Mucosa of rectum (tissue), 2 donors: ENCODE measurements around the gene STAT5A.

ENCODE experiments used
- H3K27ac ChIP-seq, 2 donors: one replicate each; pipeline ENCODE4 v1.7.0; 2013; ENCODE audit warnings: inconsistent platforms in 2 of 2, low read depth in 2 of 2, low read length in 2 of 2
- H3K27me3 ChIP-seq, 2 donors: one replicate each; pipeline ENCODE4 v1.7.0; 2013; ENCODE audit warnings: low read length in 2 of 2; ENCODE audit not compliant: control insufficient read depth in 2 of 2, insufficient read depth in 2 of 2
- H3K36me3 ChIP-seq, 2 donors: one replicate each; pipeline ENCODE4 v1.7.0; 2013; ENCODE audit warnings: low read length in 2 of 2; ENCODE audit not compliant: control insufficient read depth in 2 of 2, insufficient read depth in 2 of 2
- H3K4me1 ChIP-seq, 2 donors: one replicate each; pipeline ENCODE4 v1.7.0; 2013; ENCODE audit warnings: low read length in 2 of 2, mild to moderate bottlenecking in 1 of 2; ENCODE audit not compliant: control insufficient read depth in 2 of 2, insufficient read depth in 2 of 2
- H3K4me3 ChIP-seq, 2 donors: one replicate each; pipeline ENCODE4 v1.7.0; 2013; ENCODE audit warnings: low read length in 2 of 2
- H3K9ac ChIP-seq, 2 donors: one replicate each; pipeline ENCODE4 v1.7.0; 2013; ENCODE audit warnings: low read length in 2 of 2, low read depth in 1 of 2, mild to moderate bottlenecking in 1 of 2
- H3K9me3 ChIP-seq, 2 donors: one replicate each; pipeline ENCODE4 v1.7.0; 2013; ENCODE audit warnings: low read length in 2 of 2; ENCODE audit not compliant: control insufficient read depth in 2 of 2
- donor health status: healthy.
- donor health status: Normal muscosa, but diverticular disease.

The STAT5A gene

GRCh38 chr17:42283241-42284023 is 4.9 kb upstream of the STAT5A start:
- H3K4me1 ChIP-seq, result peaks cover 18% of the 10 kb centered on the region in 2 donors
- H3K9me3 ChIP-seq, result no peaks in the 10 kb centered on the region
- no peak overlapping the region for H3K4me3 ChIP-seq
- H3K27ac ChIP-seq, result no peak overlapping the region
- H3K27me3 ChIP-seq, result no peaks in the 10 kb centered on the region
- H3K9ac ChIP-seq, result no peak overlapping the region
- no peaks in the 10 kb centered on the region for H3K36me3 ChIP-seq

GRCh38 chr17:42284024-42284369 is 4.3 kb upstream of the STAT5A start:
- peaks cover 18 to 21% of the 10 kb centered on the region in 2 donors for H3K4me1 ChIP-seq
- H3K36me3 ChIP-seq, result no peaks in the 10 kb centered on the region
- no peak overlapping the region for H3K27ac ChIP-seq
- no peak overlapping the region for H3K9ac ChIP-seq
- no peaks in the 10 kb centered on the region for H3K9me3 ChIP-seq
- no peak overlapping the region for H3K4me3 ChIP-seq
- no peaks in the 10 kb centered on the region for H3K27me3 ChIP-seq

- Histone ChIP-seq H3K27ac (no peak overlapping the region), H3K4me3 (no peak overlapping the region), H3K9me3 (no peaks in the 10 kb centered on the region), H3K27me3 (no peaks in the 10 kb centered on the region), H3K9ac (no peak overlapping the region), H3K4me1 (peaks cover 21 to 23% of the 10 kb centered on the region in 2 donors), H3K36me3 (no peaks in the 10 kb centered on the region)
These were observed 3.7 kb upstream of the STAT5A start for GRCh38 chr17:42284566-42284965.

- H3K27ac ChIP-seq, result no peak overlapping the region
- no peaks in the 10 kb centered on the region for H3K9me3 ChIP-seq
- no peak overlapping the region for H3K4me3 ChIP-seq
- H3K4me1 ChIP-seq, result peaks cover 21 to 23% of the 10 kb centered on the region in 2 donors
- no peak overlapping the region for H3K9ac ChIP-seq
- H3K27me3 ChIP-seq, result no peaks in the 10 kb centered on the region
- no peaks in the 10 kb centered on the region for H3K36me3 ChIP-seq
These were observed 2.8 kb upstream of the STAT5A start for GRCh38 chr17:42285346-42286050.

GRCh38 chr17:42286411-42287221 is 1.7 kb upstream of the STAT5A start:
- H3K4me3 ChIP-seq, result peak overlapping the region; percentile 34 to 74
- H3K36me3 ChIP-seq, result no peaks in the 10 kb centered on the region
- peak overlapping the region in 1 of 2 donors; percentile 86 for H3K27ac ChIP-seq
- H3K9me3 ChIP-seq, result no peaks in the 10 kb centered on the region
- peak overlapping the region; percentile 8 to 23 for H3K9ac ChIP-seq
- H3K4me1 ChIP-seq, result peaks cover 21 to 23% of the 10 kb centered on the region in 2 donors
- H3K27me3 ChIP-seq, result no peaks in the 10 kb centered on the region

GRCh38 chr17:42287305-42287976 is 857 bp upstream of the STAT5A start:
- peak overlapping the region; percentile 72 to 86 for H3K27ac ChIP-seq
- peak overlapping the region; percentile 74 to 84 for H3K9ac ChIP-seq
- H3K4me1 ChIP-seq, result peaks cover 21 to 23% of the 10 kb centered on the region in 2 donors
- H3K4me3 ChIP-seq, result peak overlapping the region; percentile 74 to 77
- H3K9me3 ChIP-seq, result no peaks in the 10 kb centered on the region
- no peaks in the 10 kb centered on the region for H3K27me3 ChIP-seq
- H3K36me3 ChIP-seq, result no peaks in the 10 kb centered on the region

- H3K27ac ChIP-seq, result peak overlapping the region; percentile 72 to 86
- H3K9me3 ChIP-seq, result no peaks in the 10 kb centered on the region
- H3K27me3 ChIP-seq, result no peaks in the 10 kb centered on the region
- H3K9ac ChIP-seq, result peak overlapping the region; percentile 60 to 74
- no peaks in the 10 kb centered on the region for H3K36me3 ChIP-seq
- H3K4me3 ChIP-seq, result peak overlapping the region; percentile 74 to 77
- H3K4me1 ChIP-seq, result peaks cover 21 to 23% of the 10 kb centered on the region in 2 donors
These were observed 709 bp downstream of the STAT5A start for GRCh38 chr17:42288803-42289610.

GRCh38 chr17:42289611-42290181 is 1.4 kb downstream of the STAT5A start:
- Histone ChIP-seq H3K36me3 (peaks cover 3 to 4% of the 10 kb centered on the region in 2 donors), H3K9ac (no peak overlapping the region), H3K4me3 (peak overlapping the region in 1 of 2 donors; percentile 77), H3K9me3 (no peaks in the 10 kb centered on the region), H3K27me3 (no peaks in the 10 kb centered on the region), H3K27ac (peak overlapping the region in 1 of 2 donors; percentile 86), H3K4me1 (peaks cover 21 to 23% of the 10 kb centered on the region in 2 donors)

- Histone ChIP-seq H3K9ac (no peak overlapping the region), H3K27me3 (no peaks in the 10 kb centered on the region), H3K36me3 (peaks cover 3 to 12% of the 10 kb centered on the region in 2 donors), H3K4me1 (peaks cover 21 to 23% of the 10 kb centered on the region in 2 donors), H3K4me3 (no peak overlapping the region), H3K9me3 (no peaks in the 10 kb centered on the region), H3K27ac (no peak overlapping the region)
These were observed 2.3 kb downstream of the STAT5A start for GRCh38 chr17:42290577-42290976.
